Gastrocnemius medialis (tissue), 4 donors: Measurements from ENCODE around the gene HLA-B.

Source experiments
- POLR2A ChIP-seq, 2 donors: fragments of 450-650 bp; IDR thresholded peaks; one replicate each; pipeline ENCODE4 v1.6.1; 2017; ENCODE audit warnings: antibody characterized with exemption in 2 of 2, mild to moderate bottlenecking in 2 of 2, moderate library complexity in 2 of 2
- TF ChIP-seq, protein P1 (sequence below), 5 experiments: fragments of 450-650 bp in 3 of 5; fragments of 200-600 bp in 2 of 5; sonication (generic) in 2 of 5; IDR thresholded peaks in 4 of 5; conservative IDR thresholded peaks in 1 of 5; 1 replicate in 4 of 5; 2 replicates in 1 of 5; pipeline ENCODE4 v1.5.1; 2016 to 2019; ENCODE audit warnings: antibody characterized with exemption in 5 of 5, mild to moderate bottlenecking in 3 of 5, moderate library complexity in 3 of 5

DNA sequence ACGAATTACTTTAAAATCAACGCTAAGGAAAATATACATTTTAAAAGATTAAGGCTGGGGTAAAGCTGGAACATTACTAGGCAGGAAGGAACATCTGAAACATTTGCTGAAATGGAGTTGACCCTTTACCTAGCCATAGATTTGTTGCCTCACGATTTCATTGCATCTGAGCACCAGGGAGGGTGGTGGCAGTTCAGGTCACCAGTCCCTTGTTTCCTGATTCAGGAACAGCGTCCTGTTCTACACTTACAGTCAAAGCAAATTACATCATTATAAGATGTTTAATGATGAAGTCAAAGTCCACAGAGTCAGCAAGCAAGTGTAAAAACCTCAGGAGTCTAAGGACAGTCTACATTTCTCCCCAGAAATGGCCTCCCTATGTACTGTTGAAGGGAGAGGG lies 37.4 kb upstream of the HLA-B start:
- TF ChIP-seq, protein P1, sequence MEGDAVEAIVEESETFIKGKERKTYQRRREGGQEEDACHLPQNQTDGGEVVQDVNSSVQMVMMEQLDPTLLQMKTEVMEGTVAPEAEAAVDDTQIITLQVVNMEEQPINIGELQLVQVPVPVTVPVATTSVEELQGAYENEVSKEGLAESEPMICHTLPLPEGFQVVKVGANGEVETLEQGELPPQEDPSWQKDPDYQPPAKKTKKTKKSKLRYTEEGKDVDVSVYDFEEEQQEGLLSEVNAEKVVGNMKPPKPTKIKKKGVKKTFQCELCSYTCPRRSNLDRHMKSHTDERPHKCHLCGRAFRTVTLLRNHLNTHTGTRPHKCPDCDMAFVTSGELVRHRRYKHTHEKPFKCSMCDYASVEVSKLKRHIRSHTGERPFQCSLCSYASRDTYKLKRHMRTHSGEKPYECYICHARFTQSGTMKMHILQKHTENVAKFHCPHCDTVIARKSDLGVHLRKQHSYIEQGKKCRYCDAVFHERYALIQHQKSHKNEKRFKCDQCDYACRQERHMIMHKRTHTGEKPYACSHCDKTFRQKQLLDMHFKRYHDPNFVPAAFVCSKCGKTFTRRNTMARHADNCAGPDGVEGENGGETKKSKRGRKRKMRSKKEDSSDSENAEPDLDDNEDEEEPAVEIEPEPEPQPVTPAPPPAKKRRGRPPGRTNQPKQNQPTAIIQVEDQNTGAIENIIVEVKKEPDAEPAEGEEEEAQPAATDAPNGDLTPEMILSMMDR (IDR thresholded peaks at IDR 0.05 in 4 of 5, conservative IDR thresholded peaks at IDR 0.05 in 1 of 5): no peak
- no peak for TF ChIP-seq POLR2A (IDR thresholded peaks at IDR 0.05)
